GM18519 (cell line): ENCODE results near the gene CBLIF.
"Not testable (repeated sequence)": the region's sequence is repeated elsewhere in the genome, so short reads cannot be mapped to it uniquely, and the experiment has no call there.

Experiments used
- ATAC-seq: cut with Tn5 transposase; IDR thresholded peaks from one replicate; pipeline ENCODE4 v1.9.1; 2021; ENCODE audit warnings: mild to moderate bottlenecking, moderate library complexity; ENCODE audit not compliant: unreplicated experiment, low FRiP score

CBLIF gene

DNA sequence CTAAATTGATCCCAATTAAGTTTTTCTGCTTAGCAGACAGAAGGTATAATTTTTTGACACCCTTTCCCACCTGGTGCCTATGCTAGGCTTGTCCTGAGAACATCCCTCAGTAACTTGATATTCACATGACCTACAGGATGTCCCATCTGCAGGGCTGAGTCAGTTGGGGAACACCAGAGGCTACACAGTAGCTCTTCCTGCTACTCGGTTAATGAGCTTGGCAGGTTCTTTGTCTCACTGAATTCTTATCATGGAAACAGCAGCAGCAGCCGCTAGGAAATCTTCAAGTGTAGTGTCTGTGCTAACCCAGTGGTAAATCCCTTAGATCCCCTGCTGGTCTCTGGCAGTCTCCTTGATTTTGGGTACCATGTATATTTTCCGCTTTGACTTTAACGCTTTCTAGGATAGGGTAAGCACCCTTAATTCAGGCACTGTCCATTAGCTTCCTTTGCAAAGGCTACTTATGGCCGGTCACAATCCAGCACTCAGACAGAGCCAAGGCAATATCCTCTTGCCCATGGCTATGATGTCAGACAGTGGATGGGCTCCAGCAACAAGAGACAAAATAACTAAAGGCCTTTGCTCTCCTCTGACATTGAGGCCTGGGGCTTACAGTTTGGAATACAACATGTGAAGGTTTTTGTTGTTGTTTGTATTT lies 43.2 kb downstream of the CBLIF start:
- ATAC-seq: no peak

GRCh38 chr11:59801160-59801706 lies 44.1 kb downstream of the CBLIF start:
- no peak for ATAC-seq

DNA sequence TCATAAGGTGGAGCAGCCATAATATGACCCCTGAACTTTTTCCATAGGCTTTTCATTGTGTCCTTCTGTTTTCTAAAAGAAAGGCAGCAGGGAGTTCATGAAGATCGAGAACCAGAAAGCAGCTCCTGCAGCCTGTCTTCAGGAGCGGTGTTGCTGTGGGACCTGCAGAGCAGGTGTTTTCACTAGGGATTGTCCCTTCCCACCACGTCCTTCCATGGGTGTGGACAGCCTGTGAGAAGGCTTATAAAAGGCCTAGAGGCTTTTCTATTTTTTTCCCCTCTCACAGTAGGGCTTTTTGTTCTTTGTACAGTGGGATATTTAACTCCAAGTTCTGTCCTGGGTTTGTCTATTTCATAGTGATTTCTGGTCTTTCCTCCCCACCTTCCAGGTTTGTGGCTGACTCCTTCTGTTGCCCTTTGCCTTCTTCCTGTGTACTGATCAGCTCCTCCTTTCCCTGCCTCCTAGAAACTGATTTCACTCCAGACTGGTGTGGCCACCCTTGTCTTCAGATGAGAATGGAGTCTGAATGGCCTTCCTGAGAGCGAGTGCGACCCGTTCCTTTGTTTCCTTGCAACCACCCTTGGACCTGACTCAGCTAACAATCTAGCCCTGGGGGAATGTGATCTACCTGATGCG lies 44.8 kb downstream of the CBLIF start:
- no peak for ATAC-seq

DNA sequence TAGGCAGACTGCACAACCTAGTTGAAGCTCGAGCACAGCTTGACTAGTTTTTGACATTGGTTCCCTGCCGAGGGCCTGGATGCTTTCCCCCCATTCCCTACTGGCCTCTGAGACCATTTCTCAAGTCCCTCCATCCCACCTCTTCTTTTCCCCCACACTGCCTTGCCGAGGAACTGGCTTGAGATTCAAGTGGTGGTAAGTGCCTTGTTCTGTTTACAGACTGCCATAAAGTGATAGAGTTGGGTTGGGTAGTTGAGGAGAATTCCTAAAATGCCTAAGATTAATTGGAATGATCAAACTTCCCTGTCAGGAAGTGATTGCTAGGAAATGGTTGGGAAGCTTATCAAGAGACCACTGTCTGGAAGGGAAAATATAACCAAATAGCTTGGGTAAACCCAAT lies 50.9 kb downstream of the CBLIF start:
- no peak for ATAC-seq

- no peak for ATAC-seq
Observed at GRCh38 chr11:59792507-59792906, 52.8 kb downstream of the CBLIF start.

- ATAC-seq: no peak
Observed at GRCh38 chr11:59791639-59792038, 53.7 kb downstream of the CBLIF start.

GRCh38 chr11:59787816-59788215 lies 57.5 kb downstream of the CBLIF start:
- ATAC-seq: no peak

DNA sequence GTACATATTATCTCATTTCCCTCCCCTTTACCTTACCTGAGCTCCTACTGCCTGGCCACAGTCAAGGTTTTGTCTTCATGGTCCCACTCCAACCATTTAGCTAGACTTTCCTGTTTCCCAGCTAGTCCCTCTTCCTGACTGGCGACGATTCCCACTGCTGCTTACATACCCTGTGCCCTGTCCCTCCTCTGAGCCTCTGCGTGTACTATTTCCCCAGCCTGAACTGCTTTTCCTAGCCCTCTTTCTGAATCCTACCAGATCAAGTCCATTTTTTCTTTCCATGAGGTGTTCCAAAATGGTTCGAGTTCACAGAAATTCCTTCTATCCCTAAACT lies 58.1 kb downstream of the CBLIF start:
- no peak for ATAC-seq

- no peak for ATAC-seq
Observed at GRCh38 chr11:59785818-59786217, 59.5 kb downstream of the CBLIF start.

DNA sequence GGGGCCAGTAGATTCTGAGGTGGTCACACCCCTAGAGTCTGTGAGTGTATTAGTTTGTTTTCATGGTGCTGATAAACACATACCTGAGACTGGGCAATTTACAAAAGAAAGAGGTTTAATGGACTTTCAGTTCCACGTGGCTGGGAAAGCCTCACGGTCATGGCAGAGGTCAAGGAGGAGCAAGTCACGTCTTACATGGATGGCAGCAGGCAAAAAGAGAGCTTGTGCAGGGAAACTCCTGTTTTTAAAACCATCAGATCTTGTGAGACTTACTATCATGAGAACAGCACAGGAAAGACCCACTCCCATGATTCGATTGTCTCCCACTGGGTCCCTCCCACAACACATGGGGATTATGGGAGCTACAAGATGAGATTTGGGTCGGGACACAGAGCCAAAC lies 60.9 kb downstream of the CBLIF start:
- not testable (repeated sequence) for ATAC-seq

- no peak for ATAC-seq
Observed at GRCh38 chr11:59783632-59784090, 61.6 kb downstream of the CBLIF start.

- ATAC-seq: no peak
Observed at GRCh38 chr11:59782080-59782479, 63.2 kb downstream of the CBLIF start.

- ATAC-seq: no peak
Observed at GRCh38 chr11:59779487-59779886, 65.8 kb downstream of the CBLIF start.
